Muscle layer of duodenum (tissue), 2 donors: ENCODE data around the gene PPFIBP2.

Experiments
- H3K27ac ChIP-seq: one replicate; pipeline ENCODE4 v1.7.0; 2013; ENCODE audit warnings: mild to moderate bottlenecking, low read length
- H3K27me3 ChIP-seq: one replicate; pipeline ENCODE4 v1.7.0; 2013; ENCODE audit warnings: low read depth, mild to moderate bottlenecking, control low read depth, low read length
- H3K36me3 ChIP-seq, 2 donors: one replicate each; pipeline ENCODE4 v1.7.0; 2013; ENCODE audit warnings: low read length in 2 of 2, control low read depth in 1 of 2, mild to moderate bottlenecking in 1 of 2; ENCODE audit not compliant: insufficient read depth in 2 of 2, control insufficient read depth in 1 of 2
- H3K4me1 ChIP-seq, 2 donors: one replicate each; pipeline ENCODE4 v1.7.0; 2013; ENCODE audit warnings: low read length in 2 of 2, mild to moderate bottlenecking in 2 of 2, control low read depth in 1 of 2, moderate library complexity in 1 of 2; ENCODE audit not compliant: insufficient read depth in 2 of 2, control insufficient read depth in 1 of 2
- H3K4me3 ChIP-seq, 2 donors: one replicate each; pipeline ENCODE4 v1.7.0; 2013; ENCODE audit warnings: low read length in 2 of 2, low read depth in 1 of 2, mild to moderate bottlenecking in 1 of 2
- H3K9me3 ChIP-seq, 2 donors: one replicate each; pipeline ENCODE4 v1.7.0; 2013; ENCODE audit warnings: low read length in 2 of 2, control low read depth in 1 of 2, mild to moderate bottlenecking in 1 of 2; ENCODE audit not compliant: control insufficient read depth in 1 of 2
- donor health status: healthy.

PPFIBP2 gene

GRCh38 chr11:7606496-7606895 lies 92.7 kb downstream of the PPFIBP2 start:
- peak overlapping the region in 1 of 2 donors; percentile 34 for H3K4me3 ChIP-seq
- peaks cover 0 to 11% of the 10 kb centered on the region in 2 donors for H3K4me1 ChIP-seq
- H3K9me3 ChIP-seq: no peaks in the 10 kb centered on the region
- peaks cover 8 to 16% of the 10 kb centered on the region in 2 donors for H3K36me3 ChIP-seq
- no peak overlapping the region for H3K27ac ChIP-seq
- no peaks in the 10 kb centered on the region for H3K27me3 ChIP-seq

- no peaks in the 10 kb centered on the region for H3K27me3 ChIP-seq
- no peak overlapping the region for H3K27ac ChIP-seq
- peaks cover 0 to 15% of the 10 kb centered on the region in 2 donors for H3K4me1 ChIP-seq
- H3K9me3 ChIP-seq: no peaks in the 10 kb centered on the region
- H3K36me3 ChIP-seq: peaks cover 8 to 24% of the 10 kb centered on the region in 2 donors
- no peak overlapping the region for H3K4me3 ChIP-seq
Measured at GRCh38 chr11:7609015-7609414, 95.2 kb downstream of the PPFIBP2 start.

GRCh38 chr11:7609521-7609920 lies 95.7 kb downstream of the PPFIBP2 start:
- Histone ChIP-seq H3K27me3 (no peaks in the 10 kb centered on the region), H3K4me1 (peaks cover 0 to 13% of the 10 kb centered on the region in 2 donors), H3K4me3 (no peak overlapping the region), H3K36me3 (peaks cover 8 to 24% of the 10 kb centered on the region in 2 donors), H3K9me3 (no peaks in the 10 kb centered on the region), H3K27ac (no peak overlapping the region)

GRCh38 chr11:7610393-7610792 lies 96.6 kb downstream of the PPFIBP2 start:
- Histone ChIP-seq H3K9me3 (no peaks in the 10 kb centered on the region), H3K4me3 (no peak overlapping the region), H3K27me3 (no peaks in the 10 kb centered on the region), H3K27ac (no peak overlapping the region), H3K36me3 (peaks cover 8 to 24% of the 10 kb centered on the region in 2 donors), H3K4me1 (peaks cover 0 to 4% of the 10 kb centered on the region in 2 donors)

DNA sequence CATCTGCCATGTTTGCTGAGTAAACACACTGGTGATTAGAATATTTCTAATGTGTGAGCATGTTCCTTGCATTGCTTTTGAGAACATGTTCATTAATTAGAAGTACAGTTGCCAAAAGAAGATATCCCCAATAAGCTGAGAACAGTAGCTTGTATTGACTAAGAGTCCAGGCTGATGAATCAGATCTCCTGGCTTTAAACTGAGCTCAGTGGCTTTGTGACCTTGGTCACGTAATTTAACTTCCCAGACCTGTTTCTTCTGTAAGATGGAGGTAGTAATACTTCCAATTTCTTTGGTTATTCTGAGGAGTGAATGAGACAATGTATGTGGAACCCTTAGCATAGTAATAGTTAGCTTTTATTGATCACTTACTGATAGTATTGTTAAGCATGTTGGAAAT lies 97.6 kb downstream of the PPFIBP2 start:
- Histone ChIP-seq H3K36me3 (peaks cover 8 to 24% of the 10 kb centered on the region in 2 donors), H3K4me1 (peaks cover 0 to 4% of the 10 kb centered on the region in 2 donors), H3K9me3 (no peaks in the 10 kb centered on the region), H3K27me3 (no peaks in the 10 kb centered on the region), H3K27ac (no peak overlapping the region), H3K4me3 (no peak overlapping the region)

- H3K4me3 ChIP-seq: no peak overlapping the region
- H3K9me3 ChIP-seq: no peaks in the 10 kb centered on the region
- H3K36me3 ChIP-seq: peaks cover 8 to 24% of the 10 kb centered on the region in 2 donors
- no peaks in the 10 kb centered on the region for H3K27me3 ChIP-seq
- no peak overlapping the region for H3K27ac ChIP-seq
- peaks cover 0 to 4% of the 10 kb centered on the region in 2 donors for H3K4me1 ChIP-seq
Measured at GRCh38 chr11:7612056-7612660, 98.4 kb downstream of the PPFIBP2 start.

GRCh38 chr11:7612661-7613393 lies 99.0 kb downstream of the PPFIBP2 start:
- H3K4me1 ChIP-seq: peaks cover 0 to 4% of the 10 kb centered on the region in 2 donors
- H3K4me3 ChIP-seq: no peak overlapping the region
- H3K27ac ChIP-seq: no peak overlapping the region
- peaks cover 8 to 24% of the 10 kb centered on the region in 2 donors for H3K36me3 ChIP-seq
- H3K27me3 ChIP-seq: no peaks in the 10 kb centered on the region
- no peaks in the 10 kb centered on the region for H3K9me3 ChIP-seq

DNA sequence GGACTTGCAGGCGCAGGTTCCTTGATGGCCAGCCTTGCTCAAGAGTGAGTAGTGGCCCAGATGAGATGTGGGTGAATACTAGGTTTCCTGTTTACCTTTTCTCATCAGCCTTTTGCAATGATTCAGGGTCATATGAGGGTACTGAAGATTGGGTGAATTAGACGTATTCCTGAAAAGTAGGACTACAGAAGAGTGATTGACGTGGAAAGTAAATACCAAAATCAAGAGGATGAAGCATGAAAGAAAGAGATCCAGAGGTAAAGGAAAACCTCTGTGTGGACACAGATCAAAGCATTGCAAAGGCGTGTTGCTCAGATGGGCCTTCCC lies 99.6 kb downstream of the PPFIBP2 start:
- Histone ChIP-seq H3K9me3 (no peaks in the 10 kb centered on the region), H3K36me3 (peaks cover 8 to 24% of the 10 kb centered on the region in 2 donors), H3K4me1 (peaks cover 0 to 4% of the 10 kb centered on the region in 2 donors), H3K27ac (no peak overlapping the region), H3K4me3 (no peak overlapping the region), H3K27me3 (no peaks in the 10 kb centered on the region)

DNA sequence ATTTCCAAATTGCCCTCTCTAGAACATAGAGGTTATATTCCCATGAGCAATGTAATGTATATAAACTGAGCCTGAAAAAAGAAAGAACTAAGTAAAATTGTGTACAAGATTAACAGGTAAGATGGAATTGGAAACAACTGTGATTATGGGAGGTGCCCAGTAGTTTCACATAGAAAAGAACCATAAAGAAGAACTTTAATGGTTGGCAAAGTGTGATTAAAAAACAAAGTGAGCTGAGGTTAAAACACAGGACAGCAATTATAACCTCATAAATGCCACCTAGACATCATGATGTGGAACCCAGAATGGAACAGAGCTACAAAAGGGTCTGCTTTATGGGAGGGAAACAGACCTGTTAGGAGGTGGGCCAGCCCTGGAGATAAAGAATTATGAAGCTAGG lies 100.9 kb downstream of the PPFIBP2 start:
- H3K36me3 ChIP-seq: peaks cover 8 to 24% of the 10 kb centered on the region in 2 donors
- H3K27ac ChIP-seq: no peak overlapping the region
- H3K9me3 ChIP-seq: no peaks in the 10 kb centered on the region
- H3K27me3 ChIP-seq: no peaks in the 10 kb centered on the region
- no peak overlapping the region for H3K4me3 ChIP-seq
- H3K4me1 ChIP-seq: peaks cover 0 to 4% of the 10 kb centered on the region in 2 donors

GRCh38 chr11:7617032-7617431 lies 103.2 kb downstream of the PPFIBP2 start:
- no peaks in the 10 kb centered on the region for H3K9me3 ChIP-seq
- peaks cover 0 to 4% of the 10 kb centered on the region in 2 donors for H3K4me1 ChIP-seq
- H3K4me3 ChIP-seq: no peak overlapping the region
- no peaks in the 10 kb centered on the region for H3K27me3 ChIP-seq
- peaks cover 3 to 6% of the 10 kb centered on the region in 2 donors for H3K36me3 ChIP-seq
- H3K27ac ChIP-seq: no peak overlapping the region

DNA sequence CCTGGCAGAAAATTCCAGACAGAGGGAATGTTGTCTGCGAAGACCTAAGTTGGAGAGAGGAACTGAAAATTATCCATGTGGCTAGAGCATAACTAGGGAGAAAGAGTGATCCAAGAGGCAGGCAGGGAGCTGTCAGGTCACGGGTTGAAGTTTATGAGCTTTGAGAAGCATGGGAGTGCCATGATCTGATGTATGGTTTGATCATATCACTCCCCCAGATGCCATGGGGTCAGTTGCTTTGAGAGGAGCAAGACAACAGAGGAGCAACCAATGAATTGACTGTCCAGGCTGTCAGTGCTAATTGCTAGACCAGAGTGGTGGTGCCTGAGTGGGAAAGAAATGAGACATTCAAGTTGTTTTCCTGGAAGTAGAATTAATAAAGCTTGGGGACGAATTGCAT lies 105.5 kb downstream of the PPFIBP2 start:
- Histone ChIP-seq H3K9me3 (no peaks in the 10 kb centered on the region), H3K27me3 (no peaks in the 10 kb centered on the region), H3K4me3 (no peak overlapping the region), H3K36me3 (peaks cover 6 to 8% of the 10 kb centered on the region in 2 donors), H3K4me1 (no peaks in the 10 kb centered on the region), H3K27ac (no peak overlapping the region)
